GM21825 (cell line): ENCODE measurements around the gene PPP1CB.

Experiments used
- ATAC-seq: cut with Tn5 transposase; IDR thresholded peaks from one replicate; pipeline ENCODE4 v1.9.1; 2021; ENCODE audit warnings: mild to moderate bottlenecking, moderate library complexity; ENCODE audit not compliant: unreplicated experiment

Gene PPP1CB

GRCh38 chr2:28751252-28751955, at the start of gene PPP1CB:
PPP1CB (plus strand) TSS chr2:28751830; CDS start chr2:28752125, 295 bp downstream.
- ATAC-seq: peak; percentile 82

GRCh38 chr2:28702415-28702861, 49.2 kb upstream of the PPP1CB start:
- no peak for ATAC-seq

GRCh38 chr2:28702878-28703277, 48.8 kb upstream of the PPP1CB start:
- no peak for ATAC-seq

- no peak for ATAC-seq
Observed at GRCh38 chr2:28704621-28705020, 47.0 kb upstream of the PPP1CB start.

GRCh38 chr2:28705751-28706440, 45.7 kb upstream of the PPP1CB start:
- no peak for ATAC-seq

DNA sequence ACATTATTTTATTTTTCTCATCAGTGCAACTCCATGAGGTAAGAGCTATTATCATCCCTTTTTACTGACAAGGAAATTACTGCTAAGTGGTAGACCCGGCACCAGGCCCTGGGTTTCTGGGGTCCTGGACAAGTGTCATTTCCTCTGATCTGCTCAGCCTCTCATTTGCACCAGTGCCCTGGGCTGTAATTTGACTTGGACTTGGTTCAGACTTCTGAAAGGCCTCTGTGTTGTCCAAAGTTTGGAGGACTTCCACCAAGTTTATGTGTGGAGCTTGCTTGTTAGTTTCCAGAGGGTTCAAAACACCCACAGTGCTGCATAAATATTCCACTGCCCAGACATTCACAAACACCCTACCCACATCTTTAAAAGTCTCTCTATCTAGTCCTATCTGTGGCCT, 44.0 kb upstream of the PPP1CB start:
- ATAC-seq: no peak

- no peak for ATAC-seq
Observed at GRCh38 chr2:28709101-28709500, 42.5 kb upstream of the PPP1CB start.

- ATAC-seq: no peak
Observed at GRCh38 chr2:28710545-28710944, 41.1 kb upstream of the PPP1CB start.

GRCh38 chr2:28713577-28714298, 37.9 kb upstream of the PPP1CB start:
- ATAC-seq: no peak

DNA sequence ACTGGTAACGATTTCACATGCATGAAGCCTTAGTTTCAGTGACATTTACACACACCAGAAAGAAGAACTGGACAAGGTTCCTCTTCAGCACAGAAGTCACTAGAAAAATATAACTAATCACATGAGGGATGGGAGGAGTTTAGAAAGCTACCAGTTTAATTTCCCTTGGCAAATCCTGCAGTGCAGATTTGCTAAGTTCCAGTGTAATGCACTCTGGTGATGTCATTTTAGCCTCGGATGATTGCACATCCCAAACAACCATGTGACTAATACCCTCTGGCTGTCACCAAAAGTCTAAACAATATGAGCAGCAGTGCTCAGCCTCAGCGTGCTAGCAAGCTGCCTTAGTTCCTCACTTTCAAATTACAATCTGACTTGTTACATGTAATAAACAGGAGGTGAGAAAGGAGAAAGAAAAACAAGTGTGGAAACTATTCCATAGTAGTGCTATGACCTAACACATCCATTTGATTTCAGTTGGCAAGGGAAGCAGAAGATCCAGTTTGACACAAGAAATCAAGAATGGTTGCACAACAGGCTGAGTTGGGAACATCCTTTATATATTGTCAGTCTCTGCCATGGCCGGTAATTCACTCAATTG, 35.3 kb upstream of the PPP1CB start:
- ATAC-seq: peak; percentile 60

DNA sequence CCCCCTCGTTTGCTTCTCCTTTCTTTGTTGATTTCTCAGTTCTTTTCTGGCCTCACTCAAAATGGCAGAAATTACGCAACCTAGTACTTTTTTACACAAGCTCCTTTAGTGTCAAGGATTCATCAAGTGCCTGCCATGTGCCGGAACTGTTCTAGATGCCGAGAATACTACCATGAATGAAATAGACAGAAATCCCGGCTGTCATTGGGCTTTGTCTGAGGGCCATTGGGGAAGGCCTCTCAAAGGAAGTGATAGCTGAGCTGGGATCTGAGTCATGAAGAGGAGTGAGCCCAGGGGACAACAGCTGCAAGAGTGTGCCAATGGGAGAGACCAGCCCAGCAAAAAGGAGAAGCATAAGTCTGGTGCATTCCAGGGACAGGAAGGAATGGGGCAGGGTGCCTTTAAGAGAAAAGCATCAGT, 34.3 kb upstream of the PPP1CB start:
- ATAC-seq: no peak

DNA sequence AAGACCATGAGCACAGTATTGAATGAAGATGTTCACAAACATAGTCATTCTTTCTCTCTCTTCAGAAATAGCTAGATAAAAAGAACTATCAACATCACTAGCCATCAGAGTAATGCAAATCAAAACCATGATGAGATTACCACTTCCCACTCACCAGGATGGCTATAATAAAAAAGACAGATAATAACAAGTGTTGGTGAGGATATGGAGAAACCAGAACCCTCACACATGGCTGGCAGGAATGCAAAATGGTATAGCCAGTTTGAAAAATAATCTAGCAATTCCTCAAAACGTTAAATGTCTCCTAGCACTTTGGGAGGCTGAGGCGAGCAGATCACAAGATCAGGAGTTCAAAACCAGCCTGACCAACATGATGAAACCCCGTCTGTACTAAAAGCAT, 31.3 kb upstream of the PPP1CB start:
- ATAC-seq: no peak

GRCh38 chr2:28721601-28722191, 29.9 kb upstream of the PPP1CB start:
- no peak for ATAC-seq

DNA sequence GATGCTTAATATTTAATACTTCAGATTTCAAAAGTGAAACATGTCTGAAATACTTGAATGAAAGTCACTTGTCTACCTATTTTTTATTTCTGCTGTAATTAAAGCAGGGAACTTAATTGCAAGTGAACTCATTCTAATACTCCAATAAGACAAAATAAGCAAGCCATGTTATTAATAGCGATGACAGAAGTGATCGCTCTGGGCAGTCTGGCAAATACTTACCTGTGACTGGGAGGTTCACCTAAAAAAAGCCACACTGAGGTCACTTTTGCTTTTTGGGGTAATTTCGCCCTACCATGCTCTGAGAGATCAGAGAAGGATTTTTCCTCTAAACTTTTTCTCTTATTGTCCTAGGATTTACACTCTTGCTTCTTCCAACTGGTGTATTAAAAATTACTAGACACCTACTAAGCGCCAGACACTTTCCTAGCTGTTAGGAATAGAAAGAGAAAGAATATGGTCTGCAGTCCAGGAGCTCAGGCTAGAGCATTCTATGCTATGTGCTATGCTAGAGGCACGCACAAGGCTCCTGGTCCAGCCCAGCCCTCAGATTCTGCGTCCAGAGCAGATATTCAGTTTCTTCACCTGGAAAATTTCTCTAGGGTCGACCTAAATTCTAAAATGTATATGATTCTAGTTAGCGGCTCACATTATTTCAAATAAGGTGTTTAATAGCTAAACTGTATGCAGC, 26.5 kb upstream of the PPP1CB start:
- no peak for ATAC-seq

GRCh38 chr2:28726177-28726576, 25.5 kb upstream of the PPP1CB start:
- ATAC-seq: no peak

DNA sequence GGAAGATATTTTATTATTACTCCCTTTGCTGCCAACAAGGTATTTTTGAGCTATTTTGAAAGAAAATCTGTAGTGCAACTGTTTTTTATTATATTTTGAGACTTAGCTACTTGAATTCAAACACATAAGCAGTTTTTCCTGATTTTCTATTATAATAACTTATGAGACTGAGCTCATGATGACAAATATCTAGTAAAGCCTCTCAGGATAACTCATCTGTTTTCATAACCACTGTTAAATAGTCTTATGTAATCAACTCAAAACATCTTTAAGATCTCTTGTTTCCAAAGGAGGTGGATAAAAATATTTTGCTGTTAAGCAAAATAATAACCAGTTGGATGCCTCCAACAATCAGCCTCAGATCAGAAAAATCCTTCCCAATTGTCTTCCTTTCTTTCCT, 21.9 kb upstream of the PPP1CB start:
- ATAC-seq: no peak

DNA sequence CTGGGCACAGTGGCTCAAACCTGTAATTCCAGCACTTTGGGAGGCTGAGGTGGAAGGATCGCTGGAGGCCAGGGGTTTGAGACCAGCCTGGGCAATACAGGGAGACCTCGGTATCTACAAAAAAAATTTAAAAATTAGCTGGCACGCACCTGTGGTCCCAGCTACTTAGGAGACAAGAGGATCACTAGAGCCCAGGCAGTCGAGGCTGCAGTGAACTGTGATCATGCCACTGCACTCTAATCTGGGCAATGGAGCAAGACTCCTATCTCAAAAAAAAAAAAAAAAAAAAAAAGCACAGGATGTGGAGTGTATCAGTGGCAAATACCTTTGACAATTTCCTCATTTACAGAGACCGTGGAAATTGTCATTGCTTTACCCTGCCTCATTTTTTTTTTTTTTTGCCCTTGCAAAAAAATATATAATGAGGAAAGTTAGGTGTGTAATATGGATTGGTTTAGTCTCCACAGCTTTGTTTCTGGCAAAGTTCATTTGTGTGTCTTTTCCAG, 20.9 kb upstream of the PPP1CB start:
- ATAC-seq: no peak

GRCh38 chr2:28735511-28735910, 16.1 kb upstream of the PPP1CB start:
- ATAC-seq: no peak

GRCh38 chr2:28736034-28736433, 15.6 kb upstream of the PPP1CB start:
- ATAC-seq: no peak

GRCh38 chr2:28737655-28738054, 14.0 kb upstream of the PPP1CB start:
- no peak for ATAC-seq
